Uterus (tissue), 4 donors: ENCODE measurements around the gene SVEP1. TPM values are rescaled to one million over a fixed set of nuclear protein-coding genes. Genes with fewer than 3 reads are reported as not detected.

Experiments used
- DNase-seq, 2 donors: peaks; one replicate each; pipeline ENCODE4 v3.0.0-alpha.2; 2019 to 2020
- H3K27ac ChIP-seq, 2 donors: fragments of 200-600 bp; sonication (generic); 1 replicate in 1 of 2; 2 replicates in 1 of 2; pipeline ENCODE4 v1.5.1; 2016 to 2018
- H3K27me3 ChIP-seq, 2 donors: fragments of 200-600 bp; sonication (generic); one replicate each; pipeline ENCODE4 v1.5.1; 2018 to 2019; ENCODE audit warnings: control low read depth in 1 of 2
- H3K36me3 ChIP-seq, 2 donors: fragments of 200-600 bp; sonication (generic); one replicate each; pipeline ENCODE4 v1.5.1; 2019; ENCODE audit warnings: control low read depth in 1 of 2
- H3K4me1 ChIP-seq, 2 donors: fragments of 200-600 bp; sonication (generic); one replicate each; pipeline ENCODE4 v1.5.1; 2018 to 2019; ENCODE audit warnings: control low read depth in 1 of 2
- H3K4me3 ChIP-seq, 2 donors: fragments of 200-600 bp; sonication (generic); 1 replicate in 1 of 2; 2 replicates in 1 of 2; pipeline ENCODE4 v1.5.1; 2018 to 2019; ENCODE audit warnings: mild to moderate bottlenecking in 1 of 2
- H3K9me3 ChIP-seq, 2 donors: fragments of 200-600 bp; sonication (generic); one replicate each; pipeline ENCODE4 v1.5.1; 2019; ENCODE audit warnings: control low read depth in 1 of 2
- POLR2A ChIP-seq, 2 donors: fragments of 450-650 bp; IDR thresholded peaks; one replicate each; pipeline ENCODE4 v1.6.1; 2016; ENCODE audit warnings: antibody characterized with exemption in 2 of 2, mild to moderate bottlenecking in 1 of 2, moderate library complexity in 1 of 2
- intact Hi-C: fragments of 100-400 bp; cut with DNase I; formaldehyde crosslinking; loops from one replicate; pipeline ENCODE4 v1.15.1; 2023; ENCODE audit warnings: low total_unique reads
- total RNA-seq, 4 donors: library from RNA; depleted of rRNA in 3 of 4; stranded (reverse); fragments of >200 nt in 3 of 4; gene quantifications; one replicate each; pipeline versions ENCODE4 v1.1.0 to v1.2.4, GENCODE V29; 2014 to 2023
- TF ChIP-seq, protein P1 (sequence below), 4 experiments: fragments of 200-600 bp in 2 of 4; fragments of 450-650 bp in 2 of 4; sonication (generic) in 2 of 4; IDR thresholded peaks; one replicate each; pipeline ENCODE4 v1.5.1; 2016 to 2019; ENCODE audit warnings: antibody characterized with exemption in 4 of 4, mild to moderate bottlenecking in 2 of 4, moderate library complexity in 1 of 4
- donor health status: DM: yes; HTN: yes; CAD: no.

The SVEP1 gene
- total RNA-seq, 4 donors from 2014 or later = 47.9 to 63.5 (median 58.0) TPM

DNA sequence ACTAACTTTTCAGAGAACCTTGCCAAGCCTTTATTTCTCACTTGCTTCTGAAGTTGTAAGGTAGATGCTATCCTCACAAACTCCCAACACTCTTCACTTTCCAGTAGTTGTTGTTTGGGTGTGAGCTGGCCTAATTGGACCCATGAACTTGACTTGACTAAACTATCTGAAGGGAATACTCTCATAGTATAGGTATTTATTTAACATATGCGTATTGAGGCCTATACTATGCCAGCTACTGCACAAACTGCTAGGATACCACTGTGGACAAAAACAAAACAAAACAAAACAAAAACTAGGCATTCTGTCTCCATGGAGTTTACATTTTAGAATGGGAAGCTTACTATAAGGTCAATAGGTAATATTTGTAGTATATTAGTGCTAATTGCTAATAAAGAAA is 243.2 kb downstream of the SVEP1 start:
- no peak for DNase-seq
- Histone ChIP-seq H3K27me3 (no peaks in the 10 kb centered on the region), H3K36me3 (no peaks in the 10 kb centered on the region), H3K9me3 (no peaks in the 10 kb centered on the region), H3K27ac (no peak overlapping the region), H3K4me3 (no peak overlapping the region), H3K4me1 (no peaks in the 10 kb centered on the region)
- TF ChIP-seq, protein P1, sequence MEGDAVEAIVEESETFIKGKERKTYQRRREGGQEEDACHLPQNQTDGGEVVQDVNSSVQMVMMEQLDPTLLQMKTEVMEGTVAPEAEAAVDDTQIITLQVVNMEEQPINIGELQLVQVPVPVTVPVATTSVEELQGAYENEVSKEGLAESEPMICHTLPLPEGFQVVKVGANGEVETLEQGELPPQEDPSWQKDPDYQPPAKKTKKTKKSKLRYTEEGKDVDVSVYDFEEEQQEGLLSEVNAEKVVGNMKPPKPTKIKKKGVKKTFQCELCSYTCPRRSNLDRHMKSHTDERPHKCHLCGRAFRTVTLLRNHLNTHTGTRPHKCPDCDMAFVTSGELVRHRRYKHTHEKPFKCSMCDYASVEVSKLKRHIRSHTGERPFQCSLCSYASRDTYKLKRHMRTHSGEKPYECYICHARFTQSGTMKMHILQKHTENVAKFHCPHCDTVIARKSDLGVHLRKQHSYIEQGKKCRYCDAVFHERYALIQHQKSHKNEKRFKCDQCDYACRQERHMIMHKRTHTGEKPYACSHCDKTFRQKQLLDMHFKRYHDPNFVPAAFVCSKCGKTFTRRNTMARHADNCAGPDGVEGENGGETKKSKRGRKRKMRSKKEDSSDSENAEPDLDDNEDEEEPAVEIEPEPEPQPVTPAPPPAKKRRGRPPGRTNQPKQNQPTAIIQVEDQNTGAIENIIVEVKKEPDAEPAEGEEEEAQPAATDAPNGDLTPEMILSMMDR (IDR thresholded peaks at IDR 0.05) = no peak
- TF ChIP-seq POLR2A (IDR thresholded peaks at IDR 0.05) = no peak
- intact Hi-C loops = no loop called here

DNA sequence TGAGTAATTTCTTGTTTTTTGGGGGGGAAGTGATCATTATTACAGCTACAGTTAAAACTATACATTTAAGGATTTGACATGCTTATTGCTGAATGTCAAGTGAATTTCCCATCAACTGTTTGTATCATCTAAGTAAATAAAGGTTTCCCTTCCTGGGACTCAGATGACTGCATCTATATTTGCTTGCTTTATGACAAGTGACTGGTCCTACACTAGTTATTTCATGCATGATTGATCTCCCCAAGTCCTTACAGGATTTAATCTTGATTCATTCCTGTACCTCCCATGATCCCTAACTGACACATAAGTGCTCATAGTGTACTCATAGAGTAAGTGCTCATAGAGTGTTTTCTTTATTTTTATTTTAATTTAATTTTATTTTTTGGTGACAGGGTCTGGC is 244.7 kb downstream of the SVEP1 start:
- no peak overlapping the region for H3K4me3 ChIP-seq
- H3K4me1 ChIP-seq = no peaks in the 10 kb centered on the region
- no peaks in the 10 kb centered on the region for H3K27me3 ChIP-seq
- H3K9me3 ChIP-seq = no peaks in the 10 kb centered on the region
- H3K27ac ChIP-seq = no peak overlapping the region
- no peak for DNase-seq
- H3K36me3 ChIP-seq = no peaks in the 10 kb centered on the region
- intact Hi-C loops = no loop called here
- TF ChIP-seq, protein P1 (IDR thresholded peaks at IDR 0.05) = no peak
- no peak for TF ChIP-seq POLR2A (IDR thresholded peaks at IDR 0.05)

DNA sequence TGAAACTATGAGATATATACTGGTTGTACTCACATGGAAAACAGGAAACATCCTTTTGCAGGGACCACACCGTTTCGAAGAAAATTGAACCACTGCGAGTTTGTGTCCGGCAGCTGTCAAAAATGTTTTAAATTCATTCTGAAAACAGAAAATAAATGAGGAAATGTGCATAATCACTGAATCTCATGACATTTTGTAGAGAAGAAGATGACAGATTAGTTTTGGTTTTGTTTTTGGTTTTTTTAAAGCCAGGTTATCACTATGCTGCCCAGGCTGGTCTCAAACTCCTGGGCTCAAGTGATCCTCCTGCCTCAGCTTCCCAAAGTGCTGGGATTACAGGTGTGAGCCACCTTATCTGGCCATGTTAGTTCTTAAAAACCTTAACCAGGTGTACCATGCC is 245.4 kb downstream of the SVEP1 start:
- Histone ChIP-seq H3K27ac (no peak overlapping the region), H3K36me3 (no peaks in the 10 kb centered on the region), H3K4me1 (no peaks in the 10 kb centered on the region), H3K27me3 (no peaks in the 10 kb centered on the region), H3K4me3 (no peak overlapping the region), H3K9me3 (no peaks in the 10 kb centered on the region)
- no peak for TF ChIP-seq POLR2A (IDR thresholded peaks at IDR 0.05)
- TF ChIP-seq, protein P1 (IDR thresholded peaks at IDR 0.05) = no peak
- intact Hi-C loops = no loop called here
- DNase-seq = no peak

DNA sequence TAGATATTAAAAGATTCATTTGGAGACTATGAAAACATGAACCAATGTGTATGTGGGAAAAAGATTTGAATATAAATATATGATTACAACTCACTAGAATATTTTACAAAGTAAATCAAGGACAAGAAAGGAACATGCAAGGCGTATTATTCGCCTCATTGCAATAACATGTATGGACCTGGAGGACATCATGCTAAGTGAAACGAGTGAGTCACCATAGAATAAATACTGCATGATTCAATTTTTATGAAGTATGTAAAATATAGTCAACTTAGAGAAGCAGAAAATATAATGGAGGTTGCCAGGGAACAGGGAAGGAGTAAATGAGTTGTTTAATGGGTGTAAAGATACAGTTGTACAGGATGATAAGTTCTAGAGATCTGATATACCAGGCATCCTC is 246.8 kb downstream of the SVEP1 start:
- TF ChIP-seq, protein P1 (IDR thresholded peaks at IDR 0.05) = no peak
- TF ChIP-seq POLR2A (IDR thresholded peaks at IDR 0.05) = no peak
- Histone ChIP-seq H3K4me1 (no peaks in the 10 kb centered on the region), H3K27ac (no peak overlapping the region), H3K9me3 (no peaks in the 10 kb centered on the region), H3K4me3 (no peak overlapping the region), H3K27me3 (no peaks in the 10 kb centered on the region), H3K36me3 (no peaks in the 10 kb centered on the region)
- DNase-seq = no peak
- intact Hi-C loops = no loop called here

DNA sequence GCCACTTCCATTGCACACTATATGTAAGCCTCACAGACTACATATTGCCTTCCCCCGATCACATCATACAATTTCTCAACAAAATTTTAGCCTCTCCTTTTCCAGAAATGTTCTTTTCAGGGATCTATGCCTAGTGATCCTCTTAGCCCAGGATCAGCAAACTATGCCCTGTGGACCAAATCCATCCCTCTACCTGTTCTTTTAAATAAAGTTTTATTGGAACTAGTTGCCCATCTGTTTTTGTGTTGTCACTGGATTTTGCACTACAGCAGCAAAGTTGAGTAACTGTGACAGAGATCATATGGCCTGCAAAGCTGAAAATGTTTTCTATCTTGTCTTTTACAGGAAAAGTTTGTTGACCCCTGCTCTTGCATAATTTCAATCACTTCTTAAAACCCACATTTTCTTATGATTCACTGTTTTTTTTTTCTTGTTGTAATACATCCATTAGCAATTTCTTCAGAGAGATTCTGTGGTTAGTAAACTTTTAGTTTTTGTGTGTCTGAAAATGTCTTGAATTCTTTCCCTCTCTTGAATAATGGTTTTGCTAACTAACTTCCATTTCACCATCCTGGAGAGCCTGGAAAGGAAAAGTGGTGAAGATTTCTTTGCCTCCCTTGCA is 248.9 kb downstream of the SVEP1 start:
- intact Hi-C loops = no loop called here
- Histone ChIP-seq H3K9me3 (no peaks in the 10 kb centered on the region), H3K27me3 (no peaks in the 10 kb centered on the region), H3K36me3 (no peaks in the 10 kb centered on the region), H3K4me1 (no peaks in the 10 kb centered on the region), H3K4me3 (no peak overlapping the region), H3K27ac (no peak overlapping the region)
- no peak for DNase-seq
- TF ChIP-seq POLR2A (IDR thresholded peaks at IDR 0.05) = no peak
- TF ChIP-seq, protein P1 (IDR thresholded peaks at IDR 0.05) = no peak
